Neutrophil (primary cell): ENCODE data around the gene EXOC4.

ENCODE experiments used
- H3K27ac ChIP-seq: fragments of 200-600 bp; sonication (generic); 2 replicates; pipeline ENCODE4 v1.5.1; 2016; ENCODE audit warnings: mild to moderate bottlenecking, moderate library complexity
- H3K27me3 ChIP-seq: fragments of 200-600 bp; sonication (generic); 2 replicates; pipeline ENCODE4 v1.6.0; 2016; ENCODE audit warnings: mild to moderate bottlenecking
- H3K36me3 ChIP-seq: fragments of 200-600 bp; sonication (generic); 2 replicates; pipeline ENCODE4 v1.5.1; 2017
- H3K4me1 ChIP-seq, 2 experiments: fragments of 200-600 bp in 1 of 2; sonication (generic) in 1 of 2; 1 replicate in 1 of 2; 2 replicates in 1 of 2; pipeline versions ENCODE4 v1.5.1 to v1.6.1; 2013 to 2016; ENCODE audit warnings: low read depth in 1 of 2, low read length in 1 of 2, mild to moderate bottlenecking in 1 of 2, moderate library complexity in 1 of 2; ENCODE audit not compliant: control insufficient read depth in 1 of 2, insufficient read depth in 1 of 2
- H3K4me3 ChIP-seq, 2 experiments: fragments of 200-600 bp in 1 of 2; sonication (generic) in 1 of 2; 1 replicate in 1 of 2; 2 replicates in 1 of 2; pipeline ENCODE4 v1.5.1; 2013 to 2016; ENCODE audit warnings: low read depth in 1 of 2, low read length in 1 of 2, mild to moderate bottlenecking in 1 of 2, moderate library complexity in 1 of 2
- H3K9me3 ChIP-seq: fragments of 200-600 bp; sonication (generic); 2 replicates; pipeline ENCODE4 v1.5.1; 2016
- CTCF ChIP-seq: fragments of 200-600 bp; sonication (generic); IDR thresholded peaks from 2 replicates; pipeline ENCODE4 v1.5.1; 2016; ENCODE audit warnings: antibody characterized with exemption

Gene EXOC4

GRCh38 chr7:134040988-134041387 is 788.1 kb downstream of the EXOC4 start:
- Histone ChIP-seq H3K36me3 (no peaks in the 10 kb centered on the region), H3K9me3 (no peaks in the 10 kb centered on the region), H3K27me3 (no peaks in the 10 kb centered on the region), H3K27ac (no peak overlapping the region), H3K4me3 (no peak overlapping the region), H3K4me1 (peaks cover 0 to 9% of the 10 kb centered on the region in 2 experiments)
- no peak for TF ChIP-seq CTCF

GRCh38 chr7:134041477-134041876 is 788.6 kb downstream of the EXOC4 start:
- Histone ChIP-seq H3K4me3 (no peak overlapping the region), H3K27me3 (no peaks in the 10 kb centered on the region), H3K9me3 (no peaks in the 10 kb centered on the region), H3K4me1 (peaks cover 0 to 9% of the 10 kb centered on the region in 2 experiments), H3K36me3 (no peaks in the 10 kb centered on the region), H3K27ac (no peak overlapping the region)
- TF ChIP-seq CTCF: no peak

GRCh38 chr7:134042307-134042706 is 789.4 kb downstream of the EXOC4 start:
- H3K27ac ChIP-seq: no peak overlapping the region
- H3K4me1 ChIP-seq: peaks cover 0 to 9% of the 10 kb centered on the region in 2 experiments
- TF ChIP-seq CTCF: no peak
- H3K4me3 ChIP-seq: no peak overlapping the region
- no peaks in the 10 kb centered on the region for H3K9me3 ChIP-seq
- no peaks in the 10 kb centered on the region for H3K36me3 ChIP-seq
- no peaks in the 10 kb centered on the region for H3K27me3 ChIP-seq

GRCh38 chr7:134044682-134045081 is 791.8 kb downstream of the EXOC4 start:
- Histone ChIP-seq H3K27ac (no peak overlapping the region), H3K36me3 (no peaks in the 10 kb centered on the region), H3K4me1 (peaks cover 0 to 9% of the 10 kb centered on the region in 2 experiments), H3K4me3 (no peak overlapping the region), H3K9me3 (no peaks in the 10 kb centered on the region), H3K27me3 (no peaks in the 10 kb centered on the region)
- no peak for TF ChIP-seq CTCF

- Histone ChIP-seq H3K27ac (no peak overlapping the region), H3K4me3 (no peak overlapping the region), H3K36me3 (no peaks in the 10 kb centered on the region), H3K9me3 (no peaks in the 10 kb centered on the region), H3K27me3 (no peaks in the 10 kb centered on the region), H3K4me1 (peaks cover 0 to 9% of the 10 kb centered on the region in 2 experiments)
- TF ChIP-seq CTCF: no peak
Measured at GRCh38 chr7:134045716-134046115, 792.8 kb downstream of the EXOC4 start.

GRCh38 chr7:134046594-134047128 is 793.8 kb downstream of the EXOC4 start:
- no peak overlapping the region for H3K27ac ChIP-seq
- H3K36me3 ChIP-seq: no peaks in the 10 kb centered on the region
- H3K4me3 ChIP-seq: no peak overlapping the region
- TF ChIP-seq CTCF: no peak
- no peaks in the 10 kb centered on the region for H3K9me3 ChIP-seq
- peaks cover 0 to 9% of the 10 kb centered on the region in 2 experiments for H3K4me1 ChIP-seq
- H3K27me3 ChIP-seq: no peaks in the 10 kb centered on the region
